Measurements from ENCODE around the gene FCRL4. TPM values are rescaled to one million over a fixed set of nuclear protein-coding genes. Genes with fewer than 3 reads are reported as not detected.
A peak's percentile ranks its signal among the peaks of the same experiment; 100 is the strongest.
"Not testable (repeated sequence)": the region's sequence is repeated elsewhere in the genome, so short reads cannot be mapped to it uniquely, and the experiment has no call there.

Gene FCRL4
- total and polyA plus RNA-seq, 2 donors (not counting 1 experiment from before 2014, with no cell fraction given) = 0.09 to 0.30 TPM

- TF ChIP-seq CTCF (IDR thresholded peaks at IDR 0.05) = no peak
- TF ChIP-seq EZH2 (IDR thresholded peaks at IDR 0.05; ENCODE audit: borderline replicate concordance, insufficient read depth, low read depth, low read length, poor library complexity, severe bottlenecking) = no peak
- Histone ChIP-seq H3K79me2 (ENCODE audit: control insufficient read depth, insufficient read depth, low read length) (peaks cover 22% of the 10 kb centered on the region), H3K9me3 (ENCODE audit: control extremely low read depth in 1 of 3, control insufficient read depth in 2 of 3, insufficient read depth in 1 of 3, low read length in 2 of 3) (no peaks in the 10 kb centered on the region), H3K27ac (ENCODE audit: low read length in 2 of 2) (peak within 1 kb of the TSS; percentile 42 to 78), H3K9ac (ENCODE audit: low read length) (peak within 1 kb of the TSS; percentile 75), H2AFZ (ENCODE audit: insufficient read depth, low read depth, low read length, poor library complexity, severe bottlenecking) (peak within 1 kb of the TSS; percentile 62), H3K27me3 (replicated peaks in 1 of 4; ENCODE audit: control extremely low read depth in 1 of 4, control insufficient read depth in 3 of 4, insufficient read depth in 4 of 4, low read length in 3 of 4) (no peaks in the 10 kb centered on the region), H3K4me3 (ENCODE audit: control extremely low read depth in 1 of 5, extremely low read depth in 1 of 5, insufficient read depth in 1 of 5, low read depth in 2 of 5, low read length in 4 of 5) (peak within 1 kb of the TSS; percentile 49 to 85 (median 71)), H3K4me1 (ENCODE audit: control insufficient read depth in 2 of 2, insufficient read depth in 2 of 2, low read length in 2 of 2) (peaks cover 27 to 29% of the 10 kb centered on the region in 2 donors), H4K20me1 (ENCODE audit: control insufficient read depth, insufficient read depth, low read length, poor library complexity, severe bottlenecking) (no peaks in the 10 kb centered on the region), H3K4me2 (replicated peaks; ENCODE audit: low read depth, low read length, poor library complexity, severe bottlenecking) (peak within 1 kb of the TSS; percentile 81), H3K36me3 (replicated peaks in 1 of 2; ENCODE audit: control extremely low read depth in 1 of 2, control insufficient read depth in 1 of 2, extremely low read depth in 1 of 2, insufficient read depth in 2 of 2, low read length in 1 of 2) (peaks cover 0 to 7% of the 10 kb centered on the region in 2 experiments)
- POLR2A ChIA-PET = interaction anchor here (0.6 kb wide), 1 partner anchor 181 kb away, joined by 3 read pairs; no protein-coding TSS in a partner anchor
- CTCF ChIA-PET = interaction anchor here (0.7 to 3.3 kb wide), 10 partner anchors 12 to 198 kb away, joined by 3 to 17 read pairs (median 4); no protein-coding TSS in a partner anchor
- 24% methylated on average over 3 of the region's 10 CpGs for WGBS (ENCODE audit: insufficient coverage)
- peak; percentile 69 for DNase-seq
- H3K27ac Mint-ChIP-seq = peak within 1 kb of the TSS; percentile 89
- H3K27me3 Mint-ChIP-seq = no peaks in the 10 kb centered on the region
- H3K4me1 Mint-ChIP-seq = peaks cover 63% of the 10 kb centered on the region
- intact Hi-C loops (cut with micrococcal nuclease) = loop anchor here (1.0 to 5.0 kb wide), 2 partner anchors 14 to 40 kb away; no protein-coding TSS in a partner anchor
- peak; percentile 82 for ATAC-seq (ENCODE audit: low read depth)
- H3K9me3 Mint-ChIP-seq (ENCODE audit: insufficient read depth) = peaks cover 2% of the 10 kb centered on the region
- H3K4me3 Mint-ChIP-seq = peak within 1 kb of the TSS; percentile 91
Observed at GRCh38 chr1:157551694-157552693, 45.9 kb downstream of the FCRL4 start, which contains the start of gene FCRL5. Gene FCRL5, minus strand, starts transcription at chr1:157552515. Its CDS starts 153 bp downstream, at chr1:157552362.

- H3K27ac Mint-ChIP-seq; H3K9me3 Mint-ChIP-seq (ENCODE audit: insufficient read depth); H3K4me3 Mint-ChIP-seq; H3K27me3 ChIP-seq (replicated peaks in 1 of 4; ENCODE audit: control extremely low read depth in 1 of 4, control insufficient read depth in 3 of 4, insufficient read depth in 4 of 4, low read length in 3 of 4); intact Hi-C loops (cut with micrococcal nuclease); POLR2A ChIA-PET; H3K9ac ChIP-seq (ENCODE audit: low read length); H2AFZ ChIP-seq (ENCODE audit: insufficient read depth, low read depth, low read length, poor library complexity, severe bottlenecking); ATAC-seq (ENCODE audit: low read depth); H3K4me3 ChIP-seq (ENCODE audit: control extremely low read depth in 1 of 5, extremely low read depth in 1 of 5, insufficient read depth in 1 of 5, low read depth in 2 of 5, low read length in 4 of 5); DNase-seq; H3K27ac ChIP-seq (ENCODE audit: low read length in 2 of 2); H3K4me2 ChIP-seq (replicated peaks; ENCODE audit: low read depth, low read length, poor library complexity, severe bottlenecking); H4K20me1 ChIP-seq (ENCODE audit: control insufficient read depth, insufficient read depth, low read length, poor library complexity, severe bottlenecking); H3K9me3 ChIP-seq (ENCODE audit: control extremely low read depth in 1 of 3, control insufficient read depth in 2 of 3, insufficient read depth in 1 of 3, low read length in 2 of 3); H3K27me3 Mint-ChIP-seq: not testable (repeated sequence)
- 100% methylated on average over 1 of the region's 1 CpG for WGBS (ENCODE audit: insufficient coverage)
- peaks cover 15% of the 10 kb centered on the region for H3K79me2 ChIP-seq (ENCODE audit: control insufficient read depth, insufficient read depth, low read length)
- H3K4me1 ChIP-seq (ENCODE audit: control insufficient read depth in 2 of 2, insufficient read depth in 2 of 2, low read length in 2 of 2) = peaks cover 18 to 23% of the 10 kb centered on the region in 2 donors
- CTCF ChIA-PET = interaction anchor here (1.0 kb wide), 1 partner anchor 42 kb away, joined by 3 read pairs; no protein-coding TSS in a partner anchor
- peaks cover 66% of the 10 kb centered on the region for H3K4me1 Mint-ChIP-seq
- peaks cover 2 to 40% of the 10 kb centered on the region in 2 experiments for H3K36me3 ChIP-seq (replicated peaks in 1 of 2; ENCODE audit: control extremely low read depth in 1 of 2, control insufficient read depth in 1 of 2, extremely low read depth in 1 of 2, insufficient read depth in 2 of 2, low read length in 1 of 2)
Observed at GRCh38 chr1:157548081-157548480, 49.8 kb downstream of the FCRL4 start.

Measured in B cell (primary cell).